ENCODE results near the gene CXCR4.
A peak's percentile ranks its signal among the peaks of the same experiment; 100 is the strongest.

CXCR4 gene

GRCh38 chr2:136117909-136118818, at the start of gene CXCR4:
TSS of gene CXCR4 (minus strand) at chr2:136118149. CDS start at chr2:136118060, 89 bp downstream.
- DNase-seq (ENCODE audit: low read depth) = peak; percentile 26
- TF ChIP-seq, protein P1, sequence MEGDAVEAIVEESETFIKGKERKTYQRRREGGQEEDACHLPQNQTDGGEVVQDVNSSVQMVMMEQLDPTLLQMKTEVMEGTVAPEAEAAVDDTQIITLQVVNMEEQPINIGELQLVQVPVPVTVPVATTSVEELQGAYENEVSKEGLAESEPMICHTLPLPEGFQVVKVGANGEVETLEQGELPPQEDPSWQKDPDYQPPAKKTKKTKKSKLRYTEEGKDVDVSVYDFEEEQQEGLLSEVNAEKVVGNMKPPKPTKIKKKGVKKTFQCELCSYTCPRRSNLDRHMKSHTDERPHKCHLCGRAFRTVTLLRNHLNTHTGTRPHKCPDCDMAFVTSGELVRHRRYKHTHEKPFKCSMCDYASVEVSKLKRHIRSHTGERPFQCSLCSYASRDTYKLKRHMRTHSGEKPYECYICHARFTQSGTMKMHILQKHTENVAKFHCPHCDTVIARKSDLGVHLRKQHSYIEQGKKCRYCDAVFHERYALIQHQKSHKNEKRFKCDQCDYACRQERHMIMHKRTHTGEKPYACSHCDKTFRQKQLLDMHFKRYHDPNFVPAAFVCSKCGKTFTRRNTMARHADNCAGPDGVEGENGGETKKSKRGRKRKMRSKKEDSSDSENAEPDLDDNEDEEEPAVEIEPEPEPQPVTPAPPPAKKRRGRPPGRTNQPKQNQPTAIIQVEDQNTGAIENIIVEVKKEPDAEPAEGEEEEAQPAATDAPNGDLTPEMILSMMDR (IDR thresholded peaks at IDR 0.05; ENCODE audit: low read length, missing control alignments) = peak; percentile 13
- peak within 1 kb of the TSS; percentile 46 for H3K4me3 ChIP-seq (replicated peaks; ENCODE audit: low read depth, low read length)

DNA sequence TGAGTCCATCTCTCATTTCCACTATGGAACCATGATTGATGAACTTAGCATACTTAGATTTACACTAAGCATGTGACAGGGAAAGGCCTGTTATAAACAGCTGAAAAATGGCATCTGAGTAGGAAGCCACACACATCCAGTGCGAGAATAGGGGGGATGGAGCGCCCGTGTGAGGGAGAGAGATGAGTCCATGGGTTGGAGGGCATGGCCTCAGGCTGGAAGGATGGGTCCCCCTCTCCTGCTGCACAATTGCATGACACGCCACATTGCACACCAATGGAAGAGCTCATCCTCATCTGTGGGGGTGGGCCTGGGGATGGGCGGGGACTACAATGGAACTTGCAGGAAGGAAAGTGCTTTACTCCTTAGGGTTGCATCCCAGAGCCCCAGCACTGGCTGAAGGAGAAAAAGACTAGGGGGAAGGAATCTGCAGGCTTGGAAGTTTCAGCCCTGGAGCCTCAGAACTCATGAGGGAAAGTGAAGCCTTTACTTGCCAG, 46.4 kb upstream of the CXCR4 start:
- H3K4me3 ChIP-seq (replicated peaks; ENCODE audit: low read depth, low read length) = no peak overlapping the region
- TF ChIP-seq, protein P1 (IDR thresholded peaks at IDR 0.05; ENCODE audit: low read length, missing control alignments) = no peak
- no peak for DNase-seq (ENCODE audit: low read depth)

- DNase-seq (ENCODE audit: low read depth) = no peak
- TF ChIP-seq, protein P1 (IDR thresholded peaks at IDR 0.05; ENCODE audit: low read length, missing control alignments) = no peak
- no peak overlapping the region for H3K4me3 ChIP-seq (replicated peaks; ENCODE audit: low read depth, low read length)
Observed at GRCh38 chr2:136162438-136162837, 44.5 kb upstream of the CXCR4 start.

GRCh38 chr2:136156411-136156810, 38.5 kb upstream of the CXCR4 start:
- no peak for DNase-seq (ENCODE audit: low read depth)
- no peak overlapping the region for H3K4me3 ChIP-seq (replicated peaks; ENCODE audit: low read depth, low read length)
- TF ChIP-seq, protein P1 (IDR thresholded peaks at IDR 0.05; ENCODE audit: low read length, missing control alignments) = no peak

DNA sequence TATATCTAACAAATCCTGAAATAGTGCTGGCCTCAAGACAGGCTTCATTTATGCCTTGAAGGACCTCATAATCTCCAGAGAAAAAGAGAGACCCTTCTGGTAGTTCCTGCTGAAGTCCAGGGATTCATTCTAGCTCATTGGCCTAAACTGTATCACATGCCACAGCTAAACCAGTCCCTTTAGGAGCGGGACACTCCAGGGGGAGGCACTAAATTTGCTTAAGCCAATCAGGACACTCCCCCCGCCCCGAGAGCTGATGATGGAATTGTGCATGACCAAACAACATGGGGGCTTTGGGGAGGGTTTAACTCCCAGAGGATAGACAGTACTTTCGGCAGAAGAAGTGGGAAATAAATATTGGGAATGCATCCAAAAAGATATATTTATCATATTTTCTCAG, 36.4 kb upstream of the CXCR4 start:
- TF ChIP-seq, protein P1 (IDR thresholded peaks at IDR 0.05; ENCODE audit: low read length, missing control alignments) = no peak
- DNase-seq (ENCODE audit: low read depth) = no peak
- no peak overlapping the region for H3K4me3 ChIP-seq (replicated peaks; ENCODE audit: low read depth, low read length)

DNA sequence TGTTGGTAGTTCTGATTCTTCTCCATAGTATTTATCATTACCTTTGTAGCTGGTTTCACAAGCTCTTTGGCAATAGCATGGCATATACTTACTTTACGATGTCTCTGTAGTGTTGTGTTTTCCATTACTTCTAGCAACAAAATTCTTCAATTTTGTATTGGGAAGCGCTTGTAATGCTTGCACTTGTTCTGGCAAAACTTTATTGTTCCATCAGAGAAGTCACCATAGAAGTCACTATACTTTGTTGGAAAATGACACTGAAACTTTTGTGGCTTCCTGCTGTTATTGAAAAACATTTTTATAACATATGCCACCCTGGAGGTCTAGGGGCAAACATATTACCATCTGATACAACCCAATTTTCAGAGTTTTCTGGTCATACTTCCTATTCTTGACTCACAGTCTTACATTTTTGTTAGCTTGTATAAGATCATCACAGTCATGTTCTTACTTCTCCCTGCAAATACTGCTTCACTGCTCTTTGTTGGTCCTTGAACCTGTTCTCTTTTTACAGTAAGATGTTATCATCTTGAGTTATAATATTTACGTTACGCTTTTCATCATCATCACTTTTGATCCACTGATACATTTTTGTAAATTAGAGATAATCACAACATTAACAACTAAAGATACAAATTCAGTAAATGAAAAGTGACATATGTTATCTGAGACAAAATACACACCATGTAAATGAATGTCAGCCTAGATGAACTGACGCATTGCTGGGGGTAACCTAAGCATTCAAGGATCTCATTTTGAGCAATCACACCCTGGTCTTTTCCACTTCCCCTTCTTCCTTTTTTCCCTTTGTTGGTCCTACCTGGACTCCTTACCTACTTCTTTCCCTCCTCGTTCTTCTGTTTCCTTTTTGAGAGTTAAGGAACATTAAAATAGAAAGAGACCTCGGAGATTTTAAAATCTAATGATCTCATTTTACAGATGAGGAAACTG, 33.3 kb upstream of the CXCR4 start:
- DNase-seq (ENCODE audit: low read depth) = no peak
- TF ChIP-seq, protein P1 (IDR thresholded peaks at IDR 0.05; ENCODE audit: low read length, missing control alignments) = no peak
- no peak overlapping the region for H3K4me3 ChIP-seq (replicated peaks; ENCODE audit: low read depth, low read length)
